GM23338 (cell line): ENCODE data around the gene OAS2. TPM values are rescaled to one million over a fixed set of nuclear protein-coding genes. Genes with fewer than 3 reads are reported as not detected.

Experiments
- ATAC-seq: fragments of 200-7000 bp; cut with Tn5 transposase; 3 replicates; pipeline ENCODE4 v1.9.1; 2020
- DNase-seq: peaks from one replicate; pipeline ENCODE4 v3.0.0-alpha.2; 2015; ENCODE audit warnings: low spot score
- H2AFZ ChIP-seq: fragments of 200-600 bp; sonication (generic); 2 replicates; pipeline ENCODE4 v1.8.0; 2016; ENCODE audit warnings: antibody characterized with exemption, mild to moderate bottlenecking, moderate library complexity
- H3F3A ChIP-seq: fragments of 200-600 bp; sonication (generic); replicated peaks from 2 replicates; pipeline ENCODE4 v1.8.0; 2017; ENCODE audit warnings: antibody characterized with exemption, mixed run types, low read depth
- H3K27ac ChIP-seq: fragments of 200-600 bp; sonication (generic); 2 replicates; pipeline ENCODE4 v1.6.1; 2016; ENCODE audit warnings: low read depth
- H3K27me3 ChIP-seq: fragments of 200-600 bp; sonication (generic); 2 replicates; pipeline ENCODE4 v1.8.0; 2016; ENCODE audit warnings: mild to moderate bottlenecking, mixed run types, moderate library complexity; ENCODE audit not compliant: insufficient read depth
- H3K36me3 ChIP-seq: fragments of 200-600 bp; sonication (generic); 2 replicates; pipeline ENCODE4 v1.8.0; 2016; ENCODE audit warnings: mild to moderate bottlenecking; ENCODE audit not compliant: insufficient read depth
- H3K4me1 ChIP-seq: fragments of 200-600 bp; sonication (generic); 2 replicates; pipeline ENCODE4 v1.8.0; 2016; ENCODE audit warnings: mild to moderate bottlenecking, moderate library complexity; ENCODE audit not compliant: insufficient read depth
- H3K4me2 ChIP-seq: fragments of 200-600 bp; sonication (generic); 2 replicates; pipeline ENCODE4 v1.7.1; 2017; ENCODE audit warnings: mixed run types
- H3K4me3 ChIP-seq: fragments of 200-600 bp; sonication (generic); 2 replicates; pipeline ENCODE4 v1.6.1; 2016; ENCODE audit warnings: mixed run types
- H3K79me2 ChIP-seq: fragments of 200-600 bp; sonication (generic); replicated peaks from 2 replicates; pipeline ENCODE4 v1.8.0; 2017; ENCODE audit warnings: mild to moderate bottlenecking; ENCODE audit not compliant: insufficient read depth
- H3K9me2 ChIP-seq: fragments of 200-600 bp; sonication (generic); 2 replicates; pipeline ENCODE4 v1.8.0; 2017; ENCODE audit not compliant: insufficient read depth
- H4K20me1 ChIP-seq: fragments of 200-600 bp; sonication (generic); replicated peaks from 2 replicates; pipeline ENCODE4 v1.8.0; 2017; ENCODE audit warnings: mild to moderate bottlenecking; ENCODE audit not compliant: insufficient read depth
- H3K27ac Mint-ChIP-seq: 2 replicates; pipeline ENCODE4 v1.8.0; 2020; ENCODE audit warnings: inconsistent platforms, mild to moderate bottlenecking, moderate library complexity, mixed read lengths
- H3K27me3 Mint-ChIP-seq: 3 replicates; pipeline ENCODE4 v1.8.0; 2022; ENCODE audit warnings: low read depth, mild to moderate bottlenecking, moderate library complexity, mixed read lengths, inconsistent platforms; ENCODE audit not compliant: insufficient read depth, poor library complexity
- H3K36me3 Mint-ChIP-seq: 3 replicates; pipeline ENCODE4 v1.8.0; 2021; ENCODE audit warnings: low read depth, mild to moderate bottlenecking, inconsistent platforms, moderate library complexity, mixed read lengths
- H3K4me1 Mint-ChIP-seq: 3 replicates; pipeline ENCODE4 v1.8.0; 2020; ENCODE audit warnings: mild to moderate bottlenecking, inconsistent platforms, mixed read lengths
- H3K4me3 Mint-ChIP-seq: 3 replicates; pipeline ENCODE4 v1.8.0; 2021; ENCODE audit warnings: moderate library complexity, mild to moderate bottlenecking, inconsistent platforms, mixed read lengths
- H3K9me3 Mint-ChIP-seq: 3 replicates; pipeline ENCODE4 v1.8.0; 2020; ENCODE audit warnings: moderate library complexity, mild to moderate bottlenecking, inconsistent platforms, mixed read lengths
- CREB1 ChIP-seq: fragments of 250-450 bp; sonication (Bioruptor Pico); IDR thresholded peaks from 2 replicates; pipeline ENCODE4 v1.5.0; 2020; ENCODE audit warnings: low read depth, mild to moderate bottlenecking, moderate library complexity
- EZH2 ChIP-seq: fragments of 200-600 bp; sonication (generic); IDR thresholded peaks from one replicate; pipeline ENCODE4 v1.8.0; 2017; ENCODE audit warnings: antibody characterized with exemption, mild to moderate bottlenecking, low read depth; ENCODE audit not compliant: unreplicated experiment
- EZH2phosphoT487 ChIP-seq: fragments of 200-600 bp; sonication (generic); IDR thresholded peaks from one replicate; pipeline ENCODE4 v1.8.1; 2018; ENCODE audit warnings: antibody characterized with exemption; ENCODE audit not compliant: unreplicated experiment
- NANOG ChIP-seq: IDR thresholded peaks from 2 replicates; pipeline ENCODE4 v1.6.1; 2016; ENCODE audit warnings: antibody characterized with exemption, borderline replicate concordance
- POLR2AphosphoS5 ChIP-seq: IDR thresholded peaks from 2 replicates; pipeline ENCODE4 v1.6.1; 2016; ENCODE audit warnings: antibody characterized with exemption, low read depth
- STAT1 ChIP-seq: IDR thresholded peaks from one replicate; pipeline ENCODE4 v1.6.1; 2016; ENCODE audit warnings: antibody characterized with exemption; ENCODE audit not compliant: unreplicated experiment
- ZNF331 ChIP-seq: fragments of 250-450 bp; sonication (Bioruptor Pico); IDR thresholded peaks from 2 replicates; pipeline ENCODE4 v1.5.0; 2020; ENCODE audit warnings: low read depth, mild to moderate bottlenecking, moderate library complexity
- ZNF462 ChIP-seq: fragments of 250-450 bp; sonication (Bioruptor Pico); IDR thresholded peaks from 2 replicates; pipeline ENCODE4 v1.5.0; 2020; ENCODE audit warnings: mild to moderate bottlenecking, moderate library complexity
- polyA plus RNA-seq: library from polyadenylated mRNA; unstranded; fragments of >200 nt; fragmentation: Nextera tagmentation; extraction: Ambion mirVana; gene quantifications from 2 replicates; pipeline ENCODE4 v1.2.1, GENCODE V29; 2016
- total RNA-seq: library from RNA; depleted of rRNA; stranded (reverse); fragments of >200 nt; shearing (Covaris generic); gene quantifications from 2 replicates; pipeline ENCODE4 v1.2.3, GENCODE V29; 2014
- TF ChIP-seq, protein P1 (sequence below): IDR thresholded peaks from one replicate; pipeline ENCODE4 v1.6.1; 2018; ENCODE audit warnings: antibody characterized with exemption; ENCODE audit not compliant: unreplicated experiment
- TF ChIP-seq, protein P2 (sequence below), 2 experiments: fragments of 200-600 bp in 1 of 2; sonication (generic) in 1 of 2; conservative IDR thresholded peaks; 2 replicates each; pipeline versions ENCODE4 v1.5.1 to v1.6.1; 2016 to 2017; ENCODE audit warnings: antibody characterized with exemption in 2 of 2, low read depth in 2 of 2, mild to moderate bottlenecking in 2 of 2, moderate library complexity in 1 of 2

The OAS2 gene
- total and polyA plus RNA-seq, 2 experiments from 2014 or later: 0.10 TPM; not detected in 1

GRCh38 chr12:112945515-112945914, 32.8 kb upstream of the OAS2 start:
- ATAC-seq (no peak), DNase-seq (no peak)

DNA sequence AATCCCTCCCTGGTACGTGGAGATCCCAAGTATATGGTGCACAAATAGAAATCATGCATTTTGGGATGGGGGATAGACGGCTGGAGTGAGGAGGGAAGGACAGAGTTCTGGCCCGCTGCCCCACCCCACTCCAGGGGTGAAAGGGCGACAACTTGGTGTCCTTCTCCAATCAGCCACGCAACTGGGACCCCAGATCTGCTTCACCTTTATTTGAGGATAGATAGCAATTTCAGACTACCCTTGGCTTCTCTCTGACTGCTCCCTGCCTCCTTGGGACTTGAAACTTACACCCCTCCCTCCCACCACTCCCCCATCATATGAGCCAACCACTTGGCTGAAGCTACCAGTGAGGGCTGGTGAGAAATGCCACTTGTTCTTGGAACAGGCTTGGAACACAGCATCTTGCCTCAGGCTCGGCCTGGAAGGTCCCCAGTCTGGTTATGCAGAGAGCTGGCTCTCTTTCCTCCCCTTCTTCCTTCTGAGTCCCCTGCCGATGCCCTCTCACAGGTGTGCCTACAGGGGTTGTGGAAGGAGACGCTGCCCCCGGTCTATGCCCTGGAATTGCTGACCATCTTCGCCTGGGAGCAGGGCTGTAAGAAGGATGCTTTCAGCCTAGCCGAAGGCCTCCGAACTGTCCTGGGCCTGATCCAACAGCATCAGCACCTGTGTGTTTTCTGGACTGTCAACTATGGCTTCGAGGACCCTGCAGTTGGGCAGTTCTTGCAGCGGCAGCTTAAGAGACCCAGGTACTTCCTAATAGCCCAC, 31.9 kb upstream of the OAS2 start:
- ATAC-seq: no peak
- DNase-seq: no peak
- no peak overlapping the region for H3K4me3 ChIP-seq
- H3K27me3 Mint-ChIP-seq: peaks cover 2% of the 10 kb centered on the region
- H3K27ac ChIP-seq: no peak overlapping the region
- no peaks in the 10 kb centered on the region for H3K9me2 ChIP-seq
- H3K4me2 ChIP-seq: no peak overlapping the region
- H3K4me1 Mint-ChIP-seq: peaks cover 2% of the 10 kb centered on the region; the same call in 1 of the 3 replicates
- H3K9me3 Mint-ChIP-seq: no peaks in the 10 kb centered on the region
- no peaks in the 10 kb centered on the region for H3K36me3 ChIP-seq
- no peaks in the 10 kb centered on the region for H3K27me3 ChIP-seq
- H3K4me1 ChIP-seq: no peaks in the 10 kb centered on the region
- no peaks in the 10 kb centered on the region for H4K20me1 ChIP-seq
- H2AFZ ChIP-seq: no peak overlapping the region
- H3K36me3 Mint-ChIP-seq: no peaks in the 10 kb centered on the region
- H3K4me3 Mint-ChIP-seq: no peak overlapping the region
- H3K27ac Mint-ChIP-seq: no peak overlapping the region
- H3F3A ChIP-seq: no peaks in the 10 kb centered on the region
- H3K79me2 ChIP-seq: no peaks in the 10 kb centered on the region
- TF ChIP-seq, protein P1, sequence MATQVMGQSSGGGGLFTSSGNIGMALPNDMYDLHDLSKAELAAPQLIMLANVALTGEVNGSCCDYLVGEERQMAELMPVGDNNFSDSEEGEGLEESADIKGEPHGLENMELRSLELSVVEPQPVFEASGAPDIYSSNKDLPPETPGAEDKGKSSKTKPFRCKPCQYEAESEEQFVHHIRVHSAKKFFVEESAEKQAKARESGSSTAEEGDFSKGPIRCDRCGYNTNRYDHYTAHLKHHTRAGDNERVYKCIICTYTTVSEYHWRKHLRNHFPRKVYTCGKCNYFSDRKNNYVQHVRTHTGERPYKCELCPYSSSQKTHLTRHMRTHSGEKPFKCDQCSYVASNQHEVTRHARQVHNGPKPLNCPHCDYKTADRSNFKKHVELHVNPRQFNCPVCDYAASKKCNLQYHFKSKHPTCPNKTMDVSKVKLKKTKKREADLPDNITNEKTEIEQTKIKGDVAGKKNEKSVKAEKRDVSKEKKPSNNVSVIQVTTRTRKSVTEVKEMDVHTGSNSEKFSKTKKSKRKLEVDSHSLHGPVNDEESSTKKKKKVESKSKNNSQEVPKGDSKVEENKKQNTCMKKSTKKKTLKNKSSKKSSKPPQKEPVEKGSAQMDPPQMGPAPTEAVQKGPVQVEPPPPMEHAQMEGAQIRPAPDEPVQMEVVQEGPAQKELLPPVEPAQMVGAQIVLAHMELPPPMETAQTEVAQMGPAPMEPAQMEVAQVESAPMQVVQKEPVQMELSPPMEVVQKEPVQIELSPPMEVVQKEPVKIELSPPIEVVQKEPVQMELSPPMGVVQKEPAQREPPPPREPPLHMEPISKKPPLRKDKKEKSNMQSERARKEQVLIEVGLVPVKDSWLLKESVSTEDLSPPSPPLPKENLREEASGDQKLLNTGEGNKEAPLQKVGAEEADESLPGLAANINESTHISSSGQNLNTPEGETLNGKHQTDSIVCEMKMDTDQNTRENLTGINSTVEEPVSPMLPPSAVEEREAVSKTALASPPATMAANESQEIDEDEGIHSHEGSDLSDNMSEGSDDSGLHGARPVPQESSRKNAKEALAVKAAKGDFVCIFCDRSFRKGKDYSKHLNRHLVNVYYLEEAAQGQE: no peak
- TF ChIP-seq, protein P2, sequence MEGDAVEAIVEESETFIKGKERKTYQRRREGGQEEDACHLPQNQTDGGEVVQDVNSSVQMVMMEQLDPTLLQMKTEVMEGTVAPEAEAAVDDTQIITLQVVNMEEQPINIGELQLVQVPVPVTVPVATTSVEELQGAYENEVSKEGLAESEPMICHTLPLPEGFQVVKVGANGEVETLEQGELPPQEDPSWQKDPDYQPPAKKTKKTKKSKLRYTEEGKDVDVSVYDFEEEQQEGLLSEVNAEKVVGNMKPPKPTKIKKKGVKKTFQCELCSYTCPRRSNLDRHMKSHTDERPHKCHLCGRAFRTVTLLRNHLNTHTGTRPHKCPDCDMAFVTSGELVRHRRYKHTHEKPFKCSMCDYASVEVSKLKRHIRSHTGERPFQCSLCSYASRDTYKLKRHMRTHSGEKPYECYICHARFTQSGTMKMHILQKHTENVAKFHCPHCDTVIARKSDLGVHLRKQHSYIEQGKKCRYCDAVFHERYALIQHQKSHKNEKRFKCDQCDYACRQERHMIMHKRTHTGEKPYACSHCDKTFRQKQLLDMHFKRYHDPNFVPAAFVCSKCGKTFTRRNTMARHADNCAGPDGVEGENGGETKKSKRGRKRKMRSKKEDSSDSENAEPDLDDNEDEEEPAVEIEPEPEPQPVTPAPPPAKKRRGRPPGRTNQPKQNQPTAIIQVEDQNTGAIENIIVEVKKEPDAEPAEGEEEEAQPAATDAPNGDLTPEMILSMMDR (conservative IDR thresholded peaks at IDR 0.05; ENCODE audit: low read depth in 2 of 2): no peak
- no peak for TF ChIP-seq CREB1 (CRISPR knock-in tag)
- no peak for TF ChIP-seq EZH2phosphoT487
- TF ChIP-seq ZNF462 (CRISPR knock-in tag): no peak
- no peak for TF ChIP-seq POLR2AphosphoS5
- no peak for TF ChIP-seq NANOG
- no peak for TF ChIP-seq EZH2
- no peak for TF ChIP-seq ZNF331 (CRISPR knock-in tag)

More at GRCh38 chr12:112945515-112945914, 32.8 kb upstream of the OAS2 start:
- Mint-ChIP-seq H3K27me3 (peaks cover 2% of the 10 kb centered on the region), H3K4me3 (no peak overlapping the region), H3K27ac (no peak overlapping the region), H3K36me3 (no peaks in the 10 kb centered on the region), H3K9me3 (no peaks in the 10 kb centered on the region), H3K4me1 (peaks cover 2% of the 10 kb centered on the region; the same call in 1 of the 3 replicates)
- no peaks in the 10 kb centered on the region for H3F3A ChIP-seq
- H3K79me2 ChIP-seq: no peaks in the 10 kb centered on the region
- TF ChIP-seq CREB1 (CRISPR knock-in tag) (no peak), STAT1 (no peak)
- no peak overlapping the region for H3K4me2 ChIP-seq
- H3K27me3 ChIP-seq: no peaks in the 10 kb centered on the region
- no peak overlapping the region for H3K4me3 ChIP-seq
- H3K36me3 ChIP-seq: no peaks in the 10 kb centered on the region
- no peaks in the 10 kb centered on the region for H3K4me1 ChIP-seq
- H3K9me2 ChIP-seq: no peaks in the 10 kb centered on the region
- no peaks in the 10 kb centered on the region for H4K20me1 ChIP-seq
- H2AFZ ChIP-seq: no peak overlapping the region
- no peak overlapping the region for H3K27ac ChIP-seq
